Fibroblast of lung (primary cell): ENCODE results near the gene POTEF. TPM values are rescaled to one million over a fixed set of nuclear protein-coding genes. Genes with fewer than 3 reads are reported as not detected.
"Not testable (repeated sequence)": the region's sequence is repeated elsewhere in the genome, so short reads cannot be mapped to it uniquely, and the experiment has no call there.

Experiments
- DNase-seq, 2 donors: peaks; one replicate each; pipeline versions ENCODE4 v3.0.0 to v3.0.0-alpha.2; 2010; ENCODE audit warnings: low read depth in 2 of 2
- H2AFZ ChIP-seq: 2 replicates; pipeline ENCODE4 v1.5.1; 2012; ENCODE audit warnings: low read length, control low read depth, inconsistent platforms
- H3K27ac ChIP-seq: 2 replicates; pipeline ENCODE4 v1.5.1; 2011; ENCODE audit warnings: low read length, control low read depth; ENCODE audit not compliant: insufficient read depth
- H3K27me3 ChIP-seq: 2 replicates; pipeline ENCODE4 v1.5.1; 2011; ENCODE audit warnings: mild to moderate bottlenecking, low read length; ENCODE audit not compliant: control insufficient read depth, insufficient read depth
- H3K36me3 ChIP-seq: 2 replicates; pipeline ENCODE4 v1.5.1; 2011; ENCODE audit warnings: low read length; ENCODE audit not compliant: control insufficient read depth, insufficient read depth
- H3K4me1 ChIP-seq: 2 replicates; pipeline ENCODE4 v1.5.1; 2011; ENCODE audit warnings: low read length; ENCODE audit not compliant: control insufficient read depth, insufficient read depth; ENCODE audit errors: extremely low read depth
- H3K4me2 ChIP-seq: 2 replicates; pipeline ENCODE4 v1.5.1; 2011; ENCODE audit warnings: low read length, control low read depth; ENCODE audit not compliant: insufficient read depth; ENCODE audit errors: extremely low read depth
- H3K4me3 ChIP-seq, 4 experiments: fragments of 200-600 bp in 1 of 4; sonication (generic) in 1 of 4; replicated peaks in 1 of 4; 2 replicates each; pipeline ENCODE4 v1.5.1; 2011 to 2016; ENCODE audit warnings: low read length in 4 of 4, low read depth in 3 of 4, mild to moderate bottlenecking in 3 of 4, control low read depth in 2 of 4, inconsistent platforms in 1 of 4, mixed read lengths in 1 of 4; ENCODE audit not compliant: insufficient read depth in 1 of 4; ENCODE audit errors: control extremely low read depth in 1 of 4
- H3K79me2 ChIP-seq: 2 replicates; pipeline ENCODE4 v1.5.1; 2012; ENCODE audit warnings: mild to moderate bottlenecking, low read length, inconsistent platforms; ENCODE audit not compliant: control insufficient read depth, insufficient read depth
- H3K9ac ChIP-seq: 2 replicates; pipeline ENCODE4 v1.5.1; 2011; ENCODE audit warnings: mild to moderate bottlenecking, low read length, control low read depth; ENCODE audit not compliant: insufficient read depth
- H3K9me3 ChIP-seq: 2 replicates; pipeline ENCODE4 v1.5.1; 2012; ENCODE audit warnings: low read depth, low read length; ENCODE audit not compliant: control insufficient read depth, insufficient read depth
- H4K20me1 ChIP-seq: 2 replicates; pipeline ENCODE4 v1.5.1; 2011; ENCODE audit warnings: low read length; ENCODE audit not compliant: control insufficient read depth, insufficient read depth; ENCODE audit errors: extremely low read depth
- polyA plus RNA-seq, 2 donors: library from polyadenylated mRNA; depleted of rRNA in 1 of 2; stranded (reverse) in 1 of 2; unstranded in 1 of 2; fragments of >200 nt; gene quantifications; 2 replicates each; pipeline ENCODE4 v1.2.1, GENCODE V29; 2011 to 2012; ENCODE audit warnings: missing spikeins in 1 of 2
- total RNA-seq: library from RNA; depleted of rRNA; stranded (reverse); fragments of >200 nt; gene quantifications from 2 replicates; pipeline ENCODE4 v1.2.1, GENCODE V29; 2014

The POTEF gene
- total and polyA plus RNA-seq, 2 donors (not counting 1 experiment from before 2014, with no cell fraction given) = not detected

- H3K79me2 ChIP-seq, H2AFZ ChIP-seq, H3K27ac ChIP-seq, H3K9ac ChIP-seq, H3K4me3 ChIP-seq, H3K4me2 ChIP-seq, H3K27me3 ChIP-seq, H3K36me3 ChIP-seq, H4K20me1 ChIP-seq, DNase-seq, H3K4me1 ChIP-seq, H3K9me3 ChIP-seq: not testable (repeated sequence)
These were observed 12.8 kb upstream of the POTEF start for GRCh38 chr2:130141645-130142370.

- H3K4me3 ChIP-seq, H3K27me3 ChIP-seq, H3K4me1 ChIP-seq, H3K79me2 ChIP-seq, H2AFZ ChIP-seq, H3K4me2 ChIP-seq, H3K9me3 ChIP-seq, H3K27ac ChIP-seq, H4K20me1 ChIP-seq, H3K9ac ChIP-seq, DNase-seq, H3K36me3 ChIP-seq: not testable (repeated sequence)
These were observed 12.0 kb upstream of the POTEF start for GRCh38 chr2:130141002-130141401.

- not testable (repeated sequence) for H3K4me1 ChIP-seq, H3K79me2 ChIP-seq, H4K20me1 ChIP-seq, H3K36me3 ChIP-seq, H3K4me3 ChIP-seq, H3K27ac ChIP-seq, H3K9ac ChIP-seq, H3K4me2 ChIP-seq, H3K27me3 ChIP-seq, H3K9me3 ChIP-seq, H2AFZ ChIP-seq, DNase-seq
These were observed 11.5 kb upstream of the POTEF start for GRCh38 chr2:130140516-130140915.

- H3K9ac ChIP-seq, H3K4me1 ChIP-seq, H4K20me1 ChIP-seq, H3K4me2 ChIP-seq, H3K27ac ChIP-seq, H3K4me3 ChIP-seq, DNase-seq, H2AFZ ChIP-seq, H3K79me2 ChIP-seq, H3K36me3 ChIP-seq, H3K9me3 ChIP-seq, H3K27me3 ChIP-seq: not testable (repeated sequence)
These were observed 10.6 kb upstream of the POTEF start for GRCh38 chr2:130139331-130140280.

- not testable (repeated sequence) for H3K9me3 ChIP-seq, H4K20me1 ChIP-seq, H3K79me2 ChIP-seq, DNase-seq, H3K4me2 ChIP-seq, H3K4me3 ChIP-seq, H3K4me1 ChIP-seq, H3K9ac ChIP-seq, H2AFZ ChIP-seq, H3K27me3 ChIP-seq, H3K36me3 ChIP-seq, H3K27ac ChIP-seq
These were observed 9.8 kb upstream of the POTEF start for GRCh38 chr2:130138841-130139251.

GRCh38 chr2:130138326-130138725, 9.3 kb upstream of the POTEF start:
- not testable (repeated sequence) for H3K4me1 ChIP-seq, H3K4me2 ChIP-seq, H3K27ac ChIP-seq, H3K9ac ChIP-seq, H3K4me3 ChIP-seq, H3K36me3 ChIP-seq, H3K9me3 ChIP-seq, H3K79me2 ChIP-seq, DNase-seq, H3K27me3 ChIP-seq, H2AFZ ChIP-seq, H4K20me1 ChIP-seq
